ENCODE data around the gene UNKL.

The UNKL gene

GRCh38 chr16:1430759-1431496 lies 16.4 kb upstream of the UNKL start, which contains the start of gene PERCC1:
PERCC1 (plus strand) TSS chr16:1431078; CDS start chr16:1432594, 1,516 bp downstream.
- DNase-seq (no peak), ATAC-seq (ENCODE audit: insufficient read depth, low read depth) (no peak)
- Histone ChIP-seq H3K36me3 (ENCODE audit: insufficient read depth, low read length) (no peaks in the 10 kb centered on the region), H3K4me2 (ENCODE audit: insufficient read depth, low read length) (no peak within 1 kb of the TSS), H3K4me1 (ENCODE audit: insufficient read depth, low read length) (no peaks in the 10 kb centered on the region), H3K9ac (ENCODE audit: low read depth, low read length) (no peak within 1 kb of the TSS), H3K9me3 (ENCODE audit: insufficient read depth, low read length, severe bottlenecking) (no peaks in the 10 kb centered on the region), H4K20me1 (ENCODE audit: insufficient read depth, low read length) (no peaks in the 10 kb centered on the region), H2AFZ (ENCODE audit: low read depth, low read length) (no peak within 1 kb of the TSS), H3K4me3 (ENCODE audit: low read depth in 1 of 2, low read length in 2 of 2) (no peak within 1 kb of the TSS), H3K79me2 (ENCODE audit: insufficient read depth, low read length) (no peaks in the 10 kb centered on the region), H3K27me3 (ENCODE audit: insufficient read depth, low read length, poor library complexity) (no peaks in the 10 kb centered on the region), H3K27ac (ENCODE audit: low read length) (no peak within 1 kb of the TSS)
- TF ChIP-seq CTCF (IDR thresholded peaks at IDR 0.05; ENCODE audit: borderline replicate concordance, extremely low read depth, low read length, poor library complexity, severe bottlenecking) = no peak
- TF ChIP-seq EZH2 (IDR thresholded peaks at IDR 0.05; ENCODE audit: borderline replicate concordance, low read depth, low read length, severe bottlenecking) = no peak

- no peaks in the 10 kb centered on the region for H3K9me3 ChIP-seq (ENCODE audit: insufficient read depth, low read length, severe bottlenecking)
- H3K4me2 ChIP-seq (ENCODE audit: insufficient read depth, low read length) = no peak overlapping the region
- no peak overlapping the region for H3K27ac ChIP-seq (ENCODE audit: low read length)
- DNase-seq = no peak
- no peaks in the 10 kb centered on the region for H3K36me3 ChIP-seq (ENCODE audit: insufficient read depth, low read length)
- ATAC-seq (ENCODE audit: insufficient read depth, low read depth) = no peak
- H3K27me3 ChIP-seq (ENCODE audit: insufficient read depth, low read length, poor library complexity) = no peaks in the 10 kb centered on the region
- TF ChIP-seq CTCF (IDR thresholded peaks at IDR 0.05; ENCODE audit: borderline replicate concordance, extremely low read depth, low read length, poor library complexity, severe bottlenecking) = no peak
- no peak for TF ChIP-seq EZH2 (IDR thresholded peaks at IDR 0.05; ENCODE audit: borderline replicate concordance, low read depth, low read length, severe bottlenecking)
- H2AFZ ChIP-seq (ENCODE audit: low read depth, low read length) = no peak overlapping the region
- H3K79me2 ChIP-seq (ENCODE audit: insufficient read depth, low read length) = no peaks in the 10 kb centered on the region
- no peak overlapping the region for H3K4me3 ChIP-seq (ENCODE audit: low read depth in 1 of 2, low read length in 2 of 2)
- H3K9ac ChIP-seq (ENCODE audit: low read depth, low read length) = no peak overlapping the region
- H3K4me1 ChIP-seq (ENCODE audit: insufficient read depth, low read length) = no peaks in the 10 kb centered on the region
- no peaks in the 10 kb centered on the region for H4K20me1 ChIP-seq (ENCODE audit: insufficient read depth, low read length)
These were observed 15.8 kb upstream of the UNKL start for GRCh38 chr16:1430214-1430758.

- Histone ChIP-seq H3K27ac (ENCODE audit: low read length) (no peak overlapping the region), H3K9ac (ENCODE audit: low read depth, low read length) (no peak overlapping the region), H3K27me3 (ENCODE audit: insufficient read depth, low read length, poor library complexity) (no peaks in the 10 kb centered on the region), H2AFZ (ENCODE audit: low read depth, low read length) (no peak overlapping the region), H4K20me1 (ENCODE audit: insufficient read depth, low read length) (no peaks in the 10 kb centered on the region), H3K4me2 (ENCODE audit: insufficient read depth, low read length) (no peak overlapping the region), H3K4me1 (ENCODE audit: insufficient read depth, low read length) (no peaks in the 10 kb centered on the region), H3K79me2 (ENCODE audit: insufficient read depth, low read length) (no peaks in the 10 kb centered on the region), H3K4me3 (ENCODE audit: low read depth in 1 of 2, low read length in 2 of 2) (no peak overlapping the region), H3K36me3 (ENCODE audit: insufficient read depth, low read length) (no peaks in the 10 kb centered on the region), H3K9me3 (ENCODE audit: insufficient read depth, low read length, severe bottlenecking) (no peaks in the 10 kb centered on the region)
- DNase-seq (no peak), ATAC-seq (ENCODE audit: insufficient read depth, low read depth) (no peak)
- TF ChIP-seq EZH2 (IDR thresholded peaks at IDR 0.05; ENCODE audit: borderline replicate concordance, low read depth, low read length, severe bottlenecking) (no peak), CTCF (IDR thresholded peaks at IDR 0.05; ENCODE audit: borderline replicate concordance, extremely low read depth, low read length, poor library complexity, severe bottlenecking) (no peak)
These were observed 15.1 kb upstream of the UNKL start for GRCh38 chr16:1429631-1430030.
